Left kidney (tissue), 2 donors: Measurements from ENCODE around the gene NAIP. TPM values are rescaled to one million over a fixed set of nuclear protein-coding genes. Genes with fewer than 3 reads are reported as not detected.
"Not testable (repeated sequence)": the region's sequence is repeated elsewhere in the genome, so short reads cannot be mapped to it uniquely, and the experiment has no call there.

Experiments used
- DNase-seq: peaks from one replicate; pipeline ENCODE4 v3.0.0-alpha.2; 2013
- polyA plus RNA-seq: library from polyadenylated mRNA; unstranded; fragments of 120-200 nt; gene quantifications from one replicate; pipeline ENCODE4 v1.2.1, GENCODE V29; 2013; ENCODE audit not compliant: insufficient read length

The NAIP gene
- polyA plus RNA-seq, 1 donor = 47.2 TPM

DNA sequence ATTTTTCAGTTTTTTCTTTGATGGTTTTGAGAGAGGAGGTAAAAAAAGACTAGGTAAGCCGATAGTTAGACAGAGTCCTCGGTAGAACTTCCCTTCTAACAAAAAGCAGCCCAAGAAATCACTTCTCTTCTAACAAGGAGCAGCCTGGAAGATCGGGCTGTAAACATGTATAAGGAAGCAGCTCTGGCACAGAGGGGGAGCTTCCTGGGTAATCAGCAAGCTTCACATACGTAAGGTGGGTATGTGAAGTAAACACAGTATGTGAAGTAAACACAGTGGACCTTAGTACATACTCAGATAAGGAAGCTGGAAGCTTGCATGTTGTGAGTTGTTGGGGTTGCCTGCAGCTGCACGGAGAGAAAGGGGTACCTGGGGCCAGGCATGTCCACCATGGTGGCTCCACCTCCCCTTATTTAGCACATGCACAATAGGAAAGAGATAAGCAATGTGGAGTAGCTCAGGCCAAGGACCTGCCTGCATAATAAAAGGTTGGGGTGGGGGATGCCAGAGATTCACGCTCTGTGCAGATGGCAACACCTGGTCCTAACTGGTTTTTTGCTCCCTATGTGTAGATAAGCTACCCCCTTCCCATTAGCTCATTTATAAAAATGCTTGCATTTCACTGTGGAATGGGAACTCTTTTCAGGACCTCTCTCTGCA, 93.3 kb downstream of the NAIP start:
- DNase-seq = not testable (repeated sequence)

DNA sequence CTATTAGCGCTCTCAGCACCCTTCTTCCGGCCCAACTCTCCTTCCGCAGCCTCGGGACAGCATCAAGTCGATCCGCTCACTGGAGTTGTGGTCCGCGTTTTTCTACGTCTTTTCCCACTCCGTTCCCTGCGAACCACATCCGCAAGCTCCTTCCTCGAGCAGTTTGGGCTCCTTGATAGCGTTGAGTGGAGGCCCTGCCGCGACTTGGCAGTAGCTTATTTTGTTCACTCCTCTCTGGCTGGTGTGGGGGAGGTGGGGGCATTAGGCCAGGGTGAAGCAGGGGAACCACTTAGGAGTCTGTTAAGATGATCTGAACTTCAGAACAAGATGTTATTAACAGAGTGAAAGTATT, 100.0 kb downstream of the NAIP start:
- not testable (repeated sequence) for DNase-seq

Other genes starting within 250 kb of the NAIP start
- 15.2 TPM for gene SERF1A, start 124.7 kb downstream of the NAIP start, polyA plus RNA-seq
- gene SMN1, start 100.3 kb downstream of the NAIP start, polyA plus RNA-seq = 72.9 TPM
- 42.2 TPM for gene GTF2H2, start 42.3 kb upstream of the NAIP start, polyA plus RNA-seq